Pancreas (tissue), 10 donors: ENCODE data around the gene TSHZ1. TPM values are rescaled to one million over a fixed set of nuclear protein-coding genes. Genes with fewer than 3 reads are reported as not detected.

ENCODE experiments used
- ATAC-seq, 4 donors: fragments of 200-7000 bp; cut with Tn5 transposase; one replicate each; pipeline versions ENCODE4 v1.8.0 to v1.9.1; 2020; ENCODE audit warnings: mild to moderate bottlenecking in 4 of 4, moderate library complexity in 4 of 4
- DNase-seq, 6 donors: peaks; one replicate each; pipeline ENCODE4 v3.0.0-alpha.2; 2020
- FAIRE-seq: peaks from 2 replicates; lab custom pipeline; 2012; peaks lifted over from hg19 to GRCh38; lab: Jason Lieb, UNC
- H3K27ac ChIP-seq, 4 donors: fragments of 200-600 bp; sonication (generic); 1 replicate in 3 of 4; 2 replicates in 1 of 4; pipeline versions ENCODE4 v1.5.0 to v1.8.0; 2020
- H3K27me3 ChIP-seq, 4 donors: fragments of 200-600 bp; one replicate each; pipeline ENCODE4 v1.8.0; 2021
- H3K36me3 ChIP-seq, 3 donors: fragments of 200-600 bp; sonication (generic) in 1 of 3; one replicate each; pipeline versions ENCODE4 v1.5.0 to v1.8.0; 2020 to 2021
- H3K4me1 ChIP-seq, 3 donors: fragments of 200-600 bp; one replicate each; pipeline ENCODE4 v1.8.0; 2021
- H3K4me3 ChIP-seq, 4 donors: fragments of 200-600 bp; sonication (generic) in 2 of 4; one replicate each; pipeline versions ENCODE4 v1.5.0 to v1.8.0; 2020 to 2021
- H3K9me3 ChIP-seq, 4 donors: fragments of 200-600 bp; one replicate each; pipeline ENCODE4 v1.8.0; 2021
- WGBS, 2 donors: extraction: QIAGEN DNeasy Blood & Tissue Kit; methylation state at CpG; one replicate each; pipeline ENCODE4 v1.1.7; 2013; 5-methylcytosine and 5-hydroxymethylcytosine counted together
- intact Hi-C, 3 donors: fragments of 100-400 bp; cut with DNase I; formaldehyde crosslinking; loops; one replicate each; pipeline versions ENCODE4 v1.11.1 to v1.14.2; 2022
- polyA plus RNA-seq, 2 donors: library from polyadenylated mRNA; stranded (reverse); fragments of 200-250 nt; gene quantifications; one replicate each; pipeline ENCODE4 v1.2.3, GENCODE V29; 2013
- total RNA-seq, 6 donors: library from RNA; stranded (reverse); fragmentation: NEBNext Ultra II Directional in 4 of 6; extraction: Animal tissue kit (Norgen Biotek cat#: 25700) in 4 of 6; gene quantifications; one replicate each; pipeline versions ENCODE4 v1.2.1 to v1.2.4, GENCODE V29; 2021 to 2023
- TF ChIP-seq, protein P1 (sequence below), 4 donors: fragments of 200-600 bp; sonication (generic) in 3 of 4; IDR thresholded peaks; one replicate each; pipeline versions ENCODE4 v1.5.0 to v1.8.0; 2021; ENCODE audit warnings: antibody characterized with exemption in 4 of 4
- donor health status: healthy with polysubstance abuse.
- donor health status: DM: no; HTN: no; CAD: no; lungs with moderate emphysema.
- donor health status: DM: no; HTN: no; CAD: no.
- donor health status: control.
- donor health status: control.
- donor health status: Bipolar disorder and iron deficiency.
- donor health status: DM: yes; HTN: yes; CAD: no.
- donor health status: DM: no; HTN: no; CAD: no.
- donor health status: DM: no; HTN: no; CAD: no.
- donor health status: DM: yes; HTN: yes; CAD: no.

TSHZ1 gene
- total and polyA plus RNA-seq, 8 donors, result 4.7 to 13.6 (median 7.6) TPM

DNA sequence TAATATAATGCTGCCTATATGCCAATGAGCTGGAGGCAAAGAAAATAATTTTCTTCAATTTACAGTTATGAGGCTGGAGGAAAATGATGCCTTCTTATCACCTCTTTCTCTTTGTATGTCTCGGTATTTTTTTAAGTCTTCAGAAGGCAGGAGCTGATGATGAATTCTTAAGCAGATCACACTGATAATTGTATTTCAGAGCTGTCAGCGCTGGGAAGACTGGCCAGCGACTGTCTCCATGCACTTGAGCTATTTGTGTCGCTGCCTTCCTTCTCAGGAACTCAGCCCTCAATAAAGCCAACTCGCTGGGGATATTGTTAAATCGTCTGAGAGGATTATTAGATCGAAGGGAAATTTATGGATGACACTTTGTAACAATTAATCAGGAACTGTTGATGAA is 42.0 kb upstream of the TSHZ1 start:
- H3K9me3 ChIP-seq, result no peaks in the 10 kb centered on the region
- no peaks in the 10 kb centered on the region for H3K36me3 ChIP-seq
- WGBS, 2 donors, result 69 to 79% methylated on average over 7 of the region's 7 CpGs
- DNase-seq (no peak), FAIRE-seq (no peak), ATAC-seq (no peak)
- H3K27me3 ChIP-seq, result no peaks in the 10 kb centered on the region
- H3K4me3 ChIP-seq, result no peak overlapping the region
- H3K4me1 ChIP-seq, result no peaks in the 10 kb centered on the region
- no peak overlapping the region for H3K27ac ChIP-seq
- TF ChIP-seq, protein P1, sequence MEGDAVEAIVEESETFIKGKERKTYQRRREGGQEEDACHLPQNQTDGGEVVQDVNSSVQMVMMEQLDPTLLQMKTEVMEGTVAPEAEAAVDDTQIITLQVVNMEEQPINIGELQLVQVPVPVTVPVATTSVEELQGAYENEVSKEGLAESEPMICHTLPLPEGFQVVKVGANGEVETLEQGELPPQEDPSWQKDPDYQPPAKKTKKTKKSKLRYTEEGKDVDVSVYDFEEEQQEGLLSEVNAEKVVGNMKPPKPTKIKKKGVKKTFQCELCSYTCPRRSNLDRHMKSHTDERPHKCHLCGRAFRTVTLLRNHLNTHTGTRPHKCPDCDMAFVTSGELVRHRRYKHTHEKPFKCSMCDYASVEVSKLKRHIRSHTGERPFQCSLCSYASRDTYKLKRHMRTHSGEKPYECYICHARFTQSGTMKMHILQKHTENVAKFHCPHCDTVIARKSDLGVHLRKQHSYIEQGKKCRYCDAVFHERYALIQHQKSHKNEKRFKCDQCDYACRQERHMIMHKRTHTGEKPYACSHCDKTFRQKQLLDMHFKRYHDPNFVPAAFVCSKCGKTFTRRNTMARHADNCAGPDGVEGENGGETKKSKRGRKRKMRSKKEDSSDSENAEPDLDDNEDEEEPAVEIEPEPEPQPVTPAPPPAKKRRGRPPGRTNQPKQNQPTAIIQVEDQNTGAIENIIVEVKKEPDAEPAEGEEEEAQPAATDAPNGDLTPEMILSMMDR (IDR thresholded peaks at IDR 0.05), result no peak
- intact Hi-C loops, result no loop called here

GRCh38 chr18:75169411-75169810 is 41.2 kb upstream of the TSHZ1 start:
- FAIRE-seq (no peak), DNase-seq (no peak), ATAC-seq (no peak)
- Histone ChIP-seq H3K36me3 (no peaks in the 10 kb centered on the region), H3K9me3 (no peaks in the 10 kb centered on the region), H3K4me1 (no peaks in the 10 kb centered on the region), H3K27ac (no peak overlapping the region), H3K4me3 (no peak overlapping the region), H3K27me3 (no peaks in the 10 kb centered on the region)
- 44 to 49% methylated on average over 9 of the region's 9 CpGs for WGBS, 2 donors
- TF ChIP-seq, protein P1 (IDR thresholded peaks at IDR 0.05), result no peak
- intact Hi-C loops, result no loop called here

DNA sequence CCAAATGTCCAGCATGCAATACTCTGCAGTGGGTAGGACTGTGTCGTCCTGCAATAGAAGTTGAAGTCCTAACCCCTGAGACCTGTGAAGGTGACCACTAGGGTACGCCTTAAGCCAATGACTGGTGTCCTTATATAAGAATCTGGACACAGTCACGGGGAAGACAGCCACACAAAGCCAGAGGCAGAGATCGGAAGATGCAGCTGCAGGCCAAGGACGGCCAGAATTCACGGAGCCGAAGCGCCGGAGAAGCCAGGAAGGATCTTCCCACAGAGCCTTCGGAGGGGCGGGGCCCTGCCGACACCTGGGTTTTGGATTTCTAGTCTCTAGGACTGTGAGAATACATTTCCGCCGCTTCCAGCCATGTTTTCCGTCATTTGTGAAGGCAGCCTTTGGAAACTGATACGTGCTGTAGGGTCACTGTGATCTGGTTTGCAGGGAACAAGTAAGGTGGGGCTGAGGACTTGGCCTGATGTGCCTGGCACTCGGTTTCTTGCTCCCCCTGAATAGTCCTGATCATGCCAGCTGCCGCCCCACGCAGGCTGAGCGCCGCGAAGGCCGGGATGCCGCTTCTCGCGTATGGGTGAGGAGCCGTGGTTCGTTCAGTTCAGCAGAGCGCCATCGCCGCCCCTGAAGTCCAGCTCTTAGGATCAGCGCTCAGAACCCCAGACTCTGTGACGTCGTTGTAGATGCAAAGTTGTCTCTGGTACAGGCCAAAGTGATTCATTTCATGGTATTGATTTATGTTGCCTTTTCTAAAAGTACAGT is 40.4 kb upstream of the TSHZ1 start:
- H3K9me3 ChIP-seq, result no peaks in the 10 kb centered on the region
- TF ChIP-seq, protein P1 (IDR thresholded peaks at IDR 0.05), result no peak
- H3K4me1 ChIP-seq, result no peaks in the 10 kb centered on the region
- intact Hi-C loops, result no loop called here
- H3K36me3 ChIP-seq, result no peaks in the 10 kb centered on the region
- no peak for DNase-seq
- H3K27me3 ChIP-seq, result no peaks in the 10 kb centered on the region
- no peak overlapping the region for H3K4me3 ChIP-seq
- no peak for FAIRE-seq
- peak in 2 of 4 donors; percentile 64 to 67 for ATAC-seq
- 89 to 91% methylated on average over 34 of the region's 34 CpGs for WGBS, 2 donors
- no peak overlapping the region for H3K27ac ChIP-seq

DNA sequence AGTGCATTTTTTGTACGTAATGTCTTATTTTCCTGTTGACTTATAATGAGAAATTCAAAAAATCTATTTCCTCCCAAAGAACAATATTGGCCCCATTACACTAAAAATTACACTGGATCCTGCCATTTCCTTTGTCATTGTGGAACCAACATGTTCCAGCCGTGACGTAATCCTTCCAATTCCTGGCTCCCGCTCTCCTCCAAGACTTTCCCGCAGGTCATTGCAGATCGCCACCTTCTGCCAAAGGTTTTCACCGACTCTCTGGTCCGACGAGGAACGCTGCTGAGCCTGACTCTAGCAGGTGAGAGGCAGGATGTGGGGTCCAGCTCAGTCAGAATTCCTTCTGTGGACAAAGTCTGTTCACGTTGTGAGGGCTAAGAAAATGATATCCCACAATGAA is 39.7 kb upstream of the TSHZ1 start:
- Histone ChIP-seq H3K27ac (no peak overlapping the region), H3K27me3 (no peaks in the 10 kb centered on the region), H3K9me3 (no peaks in the 10 kb centered on the region), H3K36me3 (no peaks in the 10 kb centered on the region), H3K4me3 (no peak overlapping the region), H3K4me1 (no peaks in the 10 kb centered on the region)
- FAIRE-seq (no peak), ATAC-seq (no peak), DNase-seq (no peak)
- WGBS, 2 donors, result 85 to 94% methylated on average over 11 of the region's 11 CpGs
- TF ChIP-seq, protein P1 (IDR thresholded peaks at IDR 0.05), result no peak
- intact Hi-C loops, result no loop called here
